ENCODE measurements around the gene MOV10L1.

The MOV10L1 gene

GRCh38 chr22:50045211-50046018 is 44.4 kb upstream of the MOV10L1 start:
- no peak for TF ChIP-seq CTCF (IDR thresholded peaks at IDR 0.05)
- no peak overlapping the region for H3K9ac ChIP-seq
- no peaks in the 10 kb centered on the region for H3K27me3 ChIP-seq (ENCODE audit: control insufficient read depth, insufficient read depth, low read length)

GRCh38 chr22:50046019-50046415 is 43.8 kb upstream of the MOV10L1 start:
- H3K27me3 ChIP-seq (ENCODE audit: control insufficient read depth, insufficient read depth, low read length), result no peaks in the 10 kb centered on the region
- H3K36me3 ChIP-seq (ENCODE audit: control insufficient read depth, insufficient read depth, low read length), result no peaks in the 10 kb centered on the region
- no peak overlapping the region for H3K9ac ChIP-seq
- H3K9me3 ChIP-seq (ENCODE audit: control insufficient read depth, low read length), result no peaks in the 10 kb centered on the region
- H3K4me1 ChIP-seq, result no peaks in the 10 kb centered on the region
- H3K79me2 ChIP-seq, result no peaks in the 10 kb centered on the region
- H3K4me2 ChIP-seq (ENCODE audit: low read length), result no peak overlapping the region
- no peak overlapping the region for H3K27ac ChIP-seq
- no peak for TF ChIP-seq CTCF (IDR thresholded peaks at IDR 0.05)
- no peak overlapping the region for H2AFZ ChIP-seq
- H3K4me3 ChIP-seq (ENCODE audit: low read depth, low read length), result no peak overlapping the region

More at GRCh38 chr22:50045211-50046018, 44.4 kb upstream of the MOV10L1 start:
- Histone ChIP-seq H3K4me1 (no peaks in the 10 kb centered on the region), H3K4me3 (ENCODE audit: low read depth, low read length) (no peak overlapping the region), H2AFZ (no peak overlapping the region), H3K4me2 (ENCODE audit: low read length) (no peak overlapping the region), H3K79me2 (no peaks in the 10 kb centered on the region), H3K27ac (no peak overlapping the region), H3K36me3 (ENCODE audit: control insufficient read depth, insufficient read depth, low read length) (no peaks in the 10 kb centered on the region), H3K9me3 (ENCODE audit: control insufficient read depth, low read length) (no peaks in the 10 kb centered on the region)

- H3K79me2 ChIP-seq, result no peaks in the 10 kb centered on the region
- H2AFZ ChIP-seq, result no peak overlapping the region
- no peak overlapping the region for H3K9ac ChIP-seq
- H3K27ac ChIP-seq, result no peak overlapping the region
- no peak overlapping the region for H3K4me3 ChIP-seq (ENCODE audit: low read depth, low read length)
- H3K9me3 ChIP-seq (ENCODE audit: control insufficient read depth, low read length), result no peaks in the 10 kb centered on the region
- no peaks in the 10 kb centered on the region for H3K27me3 ChIP-seq (ENCODE audit: control insufficient read depth, insufficient read depth, low read length)
- H3K4me1 ChIP-seq, result no peaks in the 10 kb centered on the region
- H3K36me3 ChIP-seq (ENCODE audit: control insufficient read depth, insufficient read depth, low read length), result no peaks in the 10 kb centered on the region
- no peak for TF ChIP-seq CTCF (IDR thresholded peaks at IDR 0.05)
- no peak overlapping the region for H3K4me2 ChIP-seq (ENCODE audit: low read length)
Observed at GRCh38 chr22:50046481-50047245, 43.1 kb upstream of the MOV10L1 start.

- H3K36me3 ChIP-seq (ENCODE audit: control insufficient read depth, insufficient read depth, low read length), result no peaks in the 10 kb centered on the region
- no peaks in the 10 kb centered on the region for H3K79me2 ChIP-seq
- H3K9me3 ChIP-seq (ENCODE audit: control insufficient read depth, low read length), result no peaks in the 10 kb centered on the region
- H2AFZ ChIP-seq, result no peak overlapping the region
- H3K9ac ChIP-seq, result no peak overlapping the region
- no peak for TF ChIP-seq CTCF (IDR thresholded peaks at IDR 0.05)
- H3K27ac ChIP-seq, result no peak overlapping the region
- no peaks in the 10 kb centered on the region for H3K27me3 ChIP-seq (ENCODE audit: control insufficient read depth, insufficient read depth, low read length)
- H3K4me2 ChIP-seq (ENCODE audit: low read length), result no peak overlapping the region
- no peak overlapping the region for H3K4me3 ChIP-seq (ENCODE audit: low read depth, low read length)
- H3K4me1 ChIP-seq, result no peaks in the 10 kb centered on the region
Observed at GRCh38 chr22:50047346-50047745, 42.5 kb upstream of the MOV10L1 start.

Data from parathyroid adenoma (tissue), 2 donors.